Adipocyte (in vitro differentiated cells): Measurements from ENCODE around the gene SND1.

Experiments used
- DNase-seq: peaks from one replicate; pipeline ENCODE4 v3.0.0-alpha.2; 2015; ENCODE audit warnings: low read depth
- H3K27me3 ChIP-seq: replicated peaks from 2 replicates; pipeline ENCODE4 v1.7.0; 2013; ENCODE audit warnings: mild to moderate bottlenecking, low read length, moderate library complexity; ENCODE audit not compliant: control insufficient read depth, insufficient read depth
- H3K36me3 ChIP-seq: 2 replicates; pipeline ENCODE4 v1.7.0; 2013; ENCODE audit warnings: low read length, mild to moderate bottlenecking, moderate library complexity; ENCODE audit not compliant: control insufficient read depth, insufficient read depth, severe bottlenecking
- H3K4me1 ChIP-seq: 2 replicates; pipeline ENCODE4 v1.7.0; 2013; ENCODE audit warnings: mild to moderate bottlenecking, low read length, moderate library complexity; ENCODE audit not compliant: control insufficient read depth, insufficient read depth
- H3K4me3 ChIP-seq: 2 replicates; pipeline ENCODE4 v1.7.0; 2013; ENCODE audit warnings: mild to moderate bottlenecking, low read length, moderate library complexity
- H3K9ac ChIP-seq: 2 replicates; pipeline ENCODE4 v1.7.0; 2013; ENCODE audit warnings: mild to moderate bottlenecking, low read length, moderate library complexity
- H3K9me3 ChIP-seq: 2 replicates; pipeline ENCODE4 v1.7.0; 2013; ENCODE audit warnings: mild to moderate bottlenecking, low read length, moderate library complexity; ENCODE audit not compliant: control insufficient read depth

Gene SND1

GRCh38 chr7:127793582-127793981 lies 141.6 kb downstream of the SND1 start:
- DNase-seq, result no peak

GRCh38 chr7:127794136-127794535 lies 142.1 kb downstream of the SND1 start:
- no peaks in the 10 kb centered on the region for H3K36me3 ChIP-seq
- no peak for DNase-seq
- H3K4me1 ChIP-seq, result peaks cover 52% of the 10 kb centered on the region
- no peak overlapping the region for H3K4me3 ChIP-seq
- H3K9ac ChIP-seq, result no peak overlapping the region
- H3K9me3 ChIP-seq, result no peaks in the 10 kb centered on the region
- H3K27me3 ChIP-seq, result no peaks in the 10 kb centered on the region

More at GRCh38 chr7:127793582-127793981, 141.6 kb downstream of the SND1 start:
- Histone ChIP-seq H3K9ac (no peak overlapping the region), H3K9me3 (no peaks in the 10 kb centered on the region), H3K4me3 (no peak overlapping the region), H3K36me3 (no peaks in the 10 kb centered on the region), H3K27me3 (no peaks in the 10 kb centered on the region), H3K4me1 (peaks cover 52% of the 10 kb centered on the region)

- no peak for DNase-seq
- Histone ChIP-seq H3K4me3 (no peak overlapping the region), H3K9me3 (no peaks in the 10 kb centered on the region), H3K27me3 (no peaks in the 10 kb centered on the region), H3K9ac (no peak overlapping the region), H3K4me1 (peaks cover 51% of the 10 kb centered on the region), H3K36me3 (no peaks in the 10 kb centered on the region)
Measured at GRCh38 chr7:127794551-127794950, 142.6 kb downstream of the SND1 start.

GRCh38 chr7:127798023-127798422 lies 146.0 kb downstream of the SND1 start:
- no peak overlapping the region for H3K9ac ChIP-seq
- peak; percentile 36 for DNase-seq
- no peaks in the 10 kb centered on the region for H3K9me3 ChIP-seq
- no peak overlapping the region for H3K4me3 ChIP-seq
- no peaks in the 10 kb centered on the region for H3K36me3 ChIP-seq
- H3K4me1 ChIP-seq, result peaks cover 39% of the 10 kb centered on the region
- H3K27me3 ChIP-seq, result no peaks in the 10 kb centered on the region

GRCh38 chr7:127798769-127799372 lies 146.9 kb downstream of the SND1 start:
- H3K4me1 ChIP-seq, result peaks cover 37% of the 10 kb centered on the region
- H3K4me3 ChIP-seq, result no peak overlapping the region
- no peaks in the 10 kb centered on the region for H3K36me3 ChIP-seq
- no peak for DNase-seq
- H3K9me3 ChIP-seq, result no peaks in the 10 kb centered on the region
- H3K9ac ChIP-seq, result no peak overlapping the region
- no peaks in the 10 kb centered on the region for H3K27me3 ChIP-seq

- Histone ChIP-seq H3K9me3 (no peaks in the 10 kb centered on the region), H3K36me3 (no peaks in the 10 kb centered on the region), H3K27me3 (no peaks in the 10 kb centered on the region), H3K4me1 (peaks cover 28% of the 10 kb centered on the region), H3K9ac (no peak overlapping the region), H3K4me3 (no peak overlapping the region)
- DNase-seq, result no peak
Measured at GRCh38 chr7:127799535-127800305, 147.7 kb downstream of the SND1 start.

GRCh38 chr7:127802845-127803244 lies 150.9 kb downstream of the SND1 start:
- H3K27me3 ChIP-seq, result no peaks in the 10 kb centered on the region
- no peak overlapping the region for H3K4me3 ChIP-seq
- H3K9me3 ChIP-seq, result no peaks in the 10 kb centered on the region
- no peak for DNase-seq
- H3K4me1 ChIP-seq, result peaks cover 16% of the 10 kb centered on the region
- H3K9ac ChIP-seq, result no peak overlapping the region
- peaks cover 7% of the 10 kb centered on the region for H3K36me3 ChIP-seq

- Histone ChIP-seq H3K4me1 (peaks cover 8% of the 10 kb centered on the region), H3K9ac (no peak overlapping the region), H3K36me3 (peaks cover 15% of the 10 kb centered on the region), H3K27me3 (no peaks in the 10 kb centered on the region), H3K9me3 (no peaks in the 10 kb centered on the region), H3K4me3 (no peak overlapping the region)
- DNase-seq, result no peak
Measured at GRCh38 chr7:127803626-127804025, 151.6 kb downstream of the SND1 start.

- peaks cover 10% of the 10 kb centered on the region for H3K4me1 ChIP-seq
- H3K4me3 ChIP-seq, result no peak overlapping the region
- H3K36me3 ChIP-seq, result peaks cover 15% of the 10 kb centered on the region
- no peak for DNase-seq
- H3K27me3 ChIP-seq, result no peaks in the 10 kb centered on the region
- H3K9me3 ChIP-seq, result no peaks in the 10 kb centered on the region
- no peak overlapping the region for H3K9ac ChIP-seq
Measured at GRCh38 chr7:127807340-127807739, 155.3 kb downstream of the SND1 start.

- H3K36me3 ChIP-seq, result peaks cover 15% of the 10 kb centered on the region
- no peaks in the 10 kb centered on the region for H3K9me3 ChIP-seq
- H3K4me3 ChIP-seq, result no peak overlapping the region
- no peaks in the 10 kb centered on the region for H3K27me3 ChIP-seq
- peaks cover 13% of the 10 kb centered on the region for H3K4me1 ChIP-seq
- DNase-seq, result no peak
- H3K9ac ChIP-seq, result no peak overlapping the region
Measured at GRCh38 chr7:127807829-127808228, 155.8 kb downstream of the SND1 start.

- no peak overlapping the region for H3K9ac ChIP-seq
- peak; percentile 61 for DNase-seq
Measured at GRCh38 chr7:127809261-127809702, 157.3 kb downstream of the SND1 start.

More at GRCh38 chr7:127809261-127809702, 157.3 kb downstream of the SND1 start:
- Histone ChIP-seq H3K36me3 (peaks cover 15% of the 10 kb centered on the region), H3K4me3 (no peak overlapping the region), H3K27me3 (no peaks in the 10 kb centered on the region), H3K4me1 (peaks cover 22% of the 10 kb centered on the region), H3K9me3 (no peaks in the 10 kb centered on the region)
